GOT3 (cell line): ENCODE measurements around the gene TEP1.

Experiments
- DNase-seq: peaks from one replicate; lab custom pipeline; 2025; ENCODE audit warnings: mixed read lengths; lab: John Stamatoyannopoulos, UW

TEP1 gene

DNA sequence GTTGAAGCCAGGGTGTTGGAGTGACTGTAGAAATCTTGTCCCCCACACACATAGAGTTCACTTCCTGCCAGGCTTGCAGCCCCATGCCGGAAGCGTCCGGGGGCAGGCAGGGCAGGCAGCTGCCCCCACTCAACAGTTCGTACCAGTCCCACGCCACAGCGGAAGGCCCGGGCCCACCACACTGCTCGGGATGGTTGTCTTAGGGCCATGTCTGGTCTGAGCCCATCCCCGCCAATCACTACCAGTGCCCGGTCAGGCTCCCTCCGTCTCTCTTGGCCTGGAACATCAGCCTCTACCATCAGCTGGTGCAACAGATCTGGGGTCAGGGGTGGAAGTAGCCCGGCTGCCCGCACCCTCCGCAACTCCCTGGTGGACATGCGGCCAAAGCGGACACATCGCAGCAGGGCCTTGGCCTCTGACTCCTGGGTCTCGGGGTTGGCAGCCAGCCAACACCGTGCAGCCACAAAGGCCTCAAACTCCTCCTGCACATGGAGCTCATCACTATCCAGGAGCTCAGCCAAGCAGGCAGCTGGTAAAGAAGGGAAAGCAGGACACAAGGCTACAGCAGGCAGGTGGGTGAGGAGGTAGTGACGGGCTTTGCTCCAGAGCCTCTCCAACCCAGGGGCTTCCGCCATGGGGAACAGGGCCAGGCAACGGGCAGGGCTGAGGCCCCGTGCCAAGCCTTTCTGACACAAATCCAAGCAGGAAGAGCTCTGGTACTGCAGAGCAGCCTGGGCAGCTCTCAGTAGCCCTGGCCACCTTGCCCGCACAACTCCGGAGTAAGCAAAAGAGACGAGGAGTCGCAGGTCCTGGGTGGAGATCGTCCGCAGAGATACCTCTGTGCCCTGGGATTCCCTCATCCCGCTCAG is 16.7 kb upstream of the TEP1 start:
- no peak for DNase-seq

GRCh38 chr14:20428802-20429201 is 15.5 kb upstream of the TEP1 start:
- no peak for DNase-seq

DNA sequence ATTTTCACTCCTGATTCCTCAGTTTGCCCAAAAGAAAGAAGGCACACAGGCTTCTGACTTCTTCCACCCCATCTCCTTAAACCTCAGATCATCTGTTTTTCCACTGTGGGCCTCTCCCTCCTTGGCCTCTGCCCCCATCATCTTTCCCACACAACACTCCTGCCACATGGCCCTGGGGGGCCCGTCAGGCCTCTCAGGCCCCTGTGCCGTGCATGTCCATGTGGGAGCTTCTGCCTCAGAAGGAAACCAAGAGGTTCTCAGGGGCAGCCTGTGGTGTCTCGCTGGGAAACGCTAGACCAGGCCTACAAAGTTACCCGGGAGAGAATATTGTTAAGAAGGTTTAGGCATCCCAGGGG is 14.7 kb upstream of the TEP1 start:
- DNase-seq, result no peak

DNA sequence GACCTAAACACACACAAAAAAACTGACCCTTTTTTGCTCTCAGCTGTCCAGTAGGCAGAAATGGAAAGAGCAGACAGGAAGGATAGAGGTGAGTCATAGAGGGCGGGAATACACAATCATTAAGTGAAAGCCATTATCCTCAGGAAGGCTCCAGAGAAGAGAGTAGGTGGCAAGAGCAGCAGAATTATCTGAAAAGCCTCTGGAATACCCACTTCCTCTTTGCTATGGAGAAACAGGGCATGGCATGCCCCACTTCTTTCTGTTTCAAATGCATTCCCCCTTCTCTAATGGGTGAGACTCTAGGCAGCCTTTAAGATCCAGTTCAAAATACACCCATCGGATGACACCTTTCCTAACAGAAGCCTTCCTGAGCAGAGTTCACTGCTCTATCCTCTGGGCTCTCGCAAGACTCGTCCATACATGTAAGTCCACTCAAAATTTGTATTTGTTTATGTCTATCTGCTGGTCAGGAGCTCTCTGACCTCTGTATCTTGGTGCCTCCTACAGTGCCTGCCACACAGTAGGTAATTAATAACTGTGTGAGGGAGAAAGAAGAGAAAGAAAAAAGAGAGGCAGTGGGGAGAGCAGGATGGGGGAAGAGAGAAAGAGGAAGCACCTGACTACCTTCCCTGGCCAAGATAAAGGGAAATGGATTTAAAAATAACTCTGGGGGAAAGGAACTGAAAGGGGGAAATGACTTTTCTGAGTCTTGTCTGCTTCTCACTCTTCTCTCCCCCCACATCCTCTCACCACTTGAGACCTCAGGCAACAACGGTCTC is 14.1 kb upstream of the TEP1 start:
- DNase-seq, result no peak

GRCh38 chr14:20424851-20425250 is 11.6 kb upstream of the TEP1 start:
- no peak for DNase-seq

DNA sequence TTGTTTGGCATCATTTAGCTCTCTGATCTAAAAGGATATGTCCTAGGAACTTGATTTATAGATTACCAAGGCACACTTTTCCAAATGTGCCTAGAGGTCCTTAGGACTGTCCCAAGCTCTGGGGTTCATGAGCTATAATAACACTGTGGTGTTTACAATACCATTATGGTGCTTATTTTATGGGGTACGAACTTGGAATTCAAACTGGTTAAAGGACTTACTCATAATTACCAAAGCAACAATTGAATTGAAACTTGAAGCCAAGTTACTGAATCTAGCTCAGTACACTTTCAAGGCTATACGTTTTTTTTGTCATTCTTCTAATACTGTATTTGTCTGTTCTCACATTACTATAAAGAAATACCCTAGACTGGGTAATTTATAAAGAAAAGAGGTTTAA is 9.6 kb upstream of the TEP1 start:
- DNase-seq, result no peak

GRCh38 chr14:20421267-20421666 is 8.0 kb upstream of the TEP1 start:
- DNase-seq, result no peak

GRCh38 chr14:20419419-20419818 is 6.1 kb upstream of the TEP1 start:
- no peak for DNase-seq

- no peak for DNase-seq
Observed at GRCh38 chr14:20418501-20418909, 5.2 kb upstream of the TEP1 start.

DNA sequence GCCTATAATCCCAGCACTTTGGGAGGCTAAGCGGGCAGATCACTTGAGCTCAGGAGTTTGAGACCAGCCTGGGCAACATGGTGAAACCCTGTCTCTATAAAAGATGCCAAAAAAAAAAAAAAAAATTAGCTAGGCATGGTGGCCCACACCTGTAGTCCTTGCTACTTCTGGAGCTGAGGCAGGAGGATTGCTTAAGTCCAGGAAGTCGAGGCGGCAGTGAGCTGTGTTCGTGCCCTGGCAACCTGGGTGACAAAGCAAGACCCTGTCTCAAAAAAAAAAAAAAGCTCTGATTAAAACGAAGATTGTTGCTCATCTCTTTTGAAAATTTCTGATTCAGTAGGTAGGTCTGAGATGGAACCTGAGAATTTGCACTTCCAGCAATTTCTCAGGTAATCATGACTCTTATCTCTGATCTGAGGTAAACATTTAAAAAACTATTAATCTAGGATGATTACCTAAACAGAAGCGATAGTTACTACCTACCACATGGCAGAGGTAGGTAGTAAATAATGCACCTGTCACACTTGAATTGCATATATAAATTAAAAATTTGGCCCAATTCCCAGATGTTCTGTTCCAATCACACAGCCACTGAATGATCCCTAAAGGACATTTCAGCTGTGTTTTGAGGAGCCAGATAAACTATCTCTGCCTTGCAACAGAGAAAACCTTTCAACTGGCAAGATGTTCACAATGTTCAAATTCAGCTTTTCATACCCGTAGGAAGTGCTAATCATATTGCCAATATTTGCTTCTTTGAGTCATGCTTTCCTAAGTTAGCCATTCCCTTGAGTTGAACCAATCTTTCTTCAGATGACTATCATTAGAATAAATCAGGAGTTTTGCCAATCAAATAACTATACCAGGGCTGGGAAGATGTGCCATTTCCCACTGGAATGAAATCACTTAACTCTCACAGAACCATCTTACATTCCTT is 4.2 kb upstream of the TEP1 start:
- DNase-seq, result no peak

GRCh38 chr14:20416223-20416622 is 2.9 kb upstream of the TEP1 start:
- no peak for DNase-seq

DNA sequence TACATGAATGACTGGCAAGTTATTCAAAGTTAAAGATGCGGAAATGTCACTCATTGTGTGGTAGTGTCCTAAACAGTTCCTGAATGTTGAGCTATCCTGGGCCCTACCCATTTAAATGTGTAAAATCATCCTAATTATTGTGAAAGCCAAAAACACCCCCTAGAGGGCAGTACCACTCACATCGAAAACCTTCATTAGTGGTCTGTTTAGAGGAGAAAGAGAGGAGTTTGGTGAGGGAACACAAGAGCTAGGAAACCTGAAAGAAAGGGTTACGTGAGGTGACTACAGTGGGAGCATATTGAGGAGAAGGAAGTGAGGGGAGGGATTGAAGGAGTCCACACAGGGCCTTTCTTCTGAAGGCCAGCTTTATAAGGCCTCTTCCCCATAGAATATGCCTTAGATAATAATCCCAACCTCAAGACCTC is 2.5 kb upstream of the TEP1 start:
- DNase-seq, result no peak

DNA sequence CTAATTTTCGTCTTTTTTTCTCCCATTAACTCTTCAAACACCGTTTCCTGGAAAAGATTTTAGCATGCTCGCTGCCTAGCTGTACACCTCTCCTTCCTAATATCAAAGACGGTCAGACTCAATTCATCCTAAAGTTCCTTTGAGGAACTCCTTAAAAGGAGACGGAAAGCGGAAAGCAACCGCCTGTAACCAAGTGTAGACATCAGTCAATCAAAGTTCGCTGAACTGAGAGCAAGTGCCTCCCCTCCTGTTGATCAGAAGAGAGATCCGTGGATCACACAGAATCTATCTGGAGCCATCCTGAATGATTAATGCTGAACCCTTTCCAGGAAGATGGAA is 412 bp upstream of the TEP1 start:
- DNase-seq, result no peak

DNA sequence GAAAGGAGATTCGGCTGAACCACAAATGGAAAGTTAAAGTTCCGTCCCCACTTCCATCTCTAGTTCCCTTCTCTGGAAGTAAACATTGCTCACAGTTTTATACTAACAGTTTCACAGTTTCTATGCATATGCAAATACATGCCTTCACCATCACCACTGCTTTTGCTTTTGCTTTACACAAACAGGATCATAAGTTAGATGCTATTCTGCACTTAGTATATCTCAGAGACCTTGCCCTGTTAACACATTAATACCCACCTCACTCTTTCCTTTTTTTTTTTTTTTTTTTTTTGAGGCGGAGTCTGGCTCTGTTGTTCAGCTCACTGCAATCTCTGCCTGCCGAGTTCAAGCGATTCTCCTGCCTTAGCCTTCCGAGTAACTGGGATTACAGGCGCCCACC is 890 bp downstream of the TEP1 start:
- no peak for DNase-seq

DNA sequence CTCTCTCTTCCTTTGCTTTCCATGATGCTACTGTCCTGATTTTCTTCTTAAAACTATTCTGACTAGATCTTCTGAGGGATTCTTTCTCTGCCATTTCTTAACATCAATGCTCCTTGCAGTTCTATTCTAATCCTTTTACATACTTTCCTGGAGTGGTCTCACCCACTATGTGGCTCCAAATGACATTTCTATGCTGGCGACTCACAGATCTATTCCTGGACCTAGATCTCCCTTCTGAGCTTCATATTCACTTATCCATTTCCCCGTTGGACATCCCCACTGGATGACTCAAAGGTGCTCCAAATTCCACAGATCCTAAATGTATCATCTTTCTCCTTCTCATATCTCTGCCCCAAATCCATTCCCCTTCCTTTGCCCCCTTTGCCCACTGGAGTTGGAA is 4.1 kb downstream of the TEP1 start:
- no peak for DNase-seq

DNA sequence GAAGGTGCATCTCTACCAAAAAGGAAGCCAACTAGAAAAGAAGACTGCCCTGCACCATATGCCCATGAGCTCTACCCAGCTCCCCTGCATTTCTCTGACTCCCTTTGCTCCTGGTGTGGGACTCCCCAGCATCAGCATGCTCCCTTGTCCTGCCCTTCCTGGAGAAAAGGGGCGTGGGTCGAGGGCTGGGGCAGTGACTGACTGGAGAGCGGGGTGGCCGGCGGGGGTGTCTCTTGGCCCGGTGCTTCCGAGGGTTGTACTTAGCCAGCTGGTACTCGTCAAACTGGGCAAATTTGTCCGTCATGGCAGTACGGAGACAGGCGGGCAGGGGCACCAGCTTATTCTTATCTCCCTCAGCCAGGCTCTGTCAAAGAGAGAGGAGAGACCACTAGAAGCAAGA is 9.8 kb downstream of the TEP1 start:
- no peak for DNase-seq

- DNase-seq, result no peak
Observed at GRCh38 chr14:20400965-20401593, 12.2 kb downstream of the TEP1 start.

GRCh38 chr14:20400589-20400964 is 12.7 kb downstream of the TEP1 start:
- no peak for DNase-seq

DNA sequence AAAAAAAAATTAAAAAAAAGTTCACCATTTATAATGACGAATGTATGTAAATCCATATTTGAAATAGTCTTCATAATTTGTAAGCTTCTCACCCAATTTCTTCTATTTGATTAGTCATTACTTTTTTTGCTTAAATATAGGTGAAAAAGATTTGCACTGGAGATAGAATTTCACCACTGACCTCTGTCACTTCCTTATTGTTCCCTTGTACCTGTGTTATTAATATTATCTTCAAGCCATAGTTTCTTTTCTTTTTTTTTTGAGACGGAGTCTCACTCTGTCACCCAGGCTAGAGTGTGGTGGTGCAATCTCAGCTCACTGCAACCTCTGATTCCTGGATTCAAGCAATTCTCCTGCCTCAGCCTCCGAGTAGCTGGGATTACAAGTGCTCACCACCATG is 15.8 kb downstream of the TEP1 start:
- DNase-seq, result no peak

GRCh38 chr14:20391505-20391904 is 21.8 kb downstream of the TEP1 start:
- no peak for DNase-seq

DNA sequence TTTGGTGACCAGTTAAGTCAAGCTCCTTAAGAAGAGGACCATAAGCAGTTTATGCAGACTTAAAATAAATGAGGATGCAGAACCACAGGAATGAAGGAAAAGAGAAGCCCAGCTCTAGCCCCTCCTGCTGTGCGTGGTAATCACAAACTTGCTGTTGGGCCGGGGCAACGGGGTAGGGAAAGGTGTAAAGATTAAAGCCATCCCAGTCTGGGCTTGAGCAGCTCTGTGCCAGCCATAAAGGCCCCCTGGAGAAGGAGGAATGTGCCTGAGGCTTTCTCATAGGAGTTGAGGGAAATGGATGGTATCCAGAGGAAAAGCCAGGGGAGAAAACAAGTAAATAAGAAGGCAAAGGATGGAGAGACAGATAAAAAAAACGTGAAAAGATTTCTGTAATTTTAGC is 25.1 kb downstream of the TEP1 start:
- no peak for DNase-seq

DNA sequence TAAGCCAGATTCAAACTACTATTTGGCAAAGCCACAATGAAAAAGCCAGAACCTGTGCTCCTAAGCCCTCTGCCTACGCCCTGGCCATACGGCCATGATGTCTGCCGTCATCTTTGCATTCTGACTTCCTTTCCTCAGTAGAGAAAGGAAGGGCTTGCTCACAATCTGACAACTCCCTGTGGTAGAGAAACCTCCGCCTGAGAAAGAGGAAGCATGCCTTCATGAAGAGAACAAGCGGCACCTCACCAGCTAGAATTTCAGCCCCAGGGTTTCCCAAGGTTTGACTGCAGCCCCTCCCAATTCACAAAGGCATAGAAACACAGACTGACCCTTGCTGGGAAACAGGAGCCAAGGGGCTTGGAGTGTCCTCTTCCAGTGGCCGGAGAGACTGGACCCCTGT is 25.7 kb downstream of the TEP1 start:
- DNase-seq, result no peak
